Panc1 (cell line): ENCODE results near the gene ARHGAP20. TPM values are rescaled to one million over a fixed set of nuclear protein-coding genes. Genes with fewer than 3 reads are reported as not detected.

ENCODE experiments used
- ATAC-seq: fragments of 200-7000 bp; cut with Tn5 transposase; 2 replicates; pipeline ENCODE4 v1.9.1; 2020; ENCODE audit warnings: mild to moderate bottlenecking, moderate library complexity
- BruUV-seq: library from RNA; stranded (reverse); fragments of 400-500 nt; replicated peaks from 2 replicates; lab custom pipeline; 2021; lab: Mats Ljungman, UMichigan
- CTCF ChIA-PET: fragments of 300-600 bp; sonication (Branson Sonifier 250); formaldehyde crosslinking; loops from one replicate; lab custom pipeline; 2022; ENCODE audit warnings: antibody characterized with exemption; lab: Charles Lee
- POLR2A ChIA-PET: fragments of 300-600 bp; sonication (Branson Sonifier 250); formaldehyde crosslinking; loops from one replicate; lab custom pipeline; 2022; ENCODE audit warnings: antibody characterized with exemption; lab: Charles Lee
- DNase-seq: peaks from one replicate; pipeline ENCODE4 v3.0.0-alpha.2; 2010; ENCODE audit warnings: low read depth, low spot score
- H3K27ac ChIP-seq: 2 replicates; pipeline ENCODE4 v1.5.1; 2011; ENCODE audit warnings: mild to moderate bottlenecking, low read length, inconsistent platforms
- H3K27me3 ChIP-seq: fragments of 200-500 bp; sonication (Bioruptor generic); 2 replicates; pipeline ENCODE4 v1.6.0; 2014; ENCODE audit warnings: low read length, inconsistent platforms; ENCODE audit not compliant: control insufficient read depth, insufficient read depth
- H3K36me3 ChIP-seq: fragments of 200-500 bp; sonication (Bioruptor generic); 2 replicates; pipeline ENCODE4 v1.5.1; 2014; ENCODE audit warnings: inconsistent platforms, mild to moderate bottlenecking, low read length, moderate library complexity; ENCODE audit not compliant: control insufficient read depth, insufficient read depth
- H3K4me1 ChIP-seq: 2 replicates; pipeline ENCODE4 v1.5.1; 2011; ENCODE audit warnings: inconsistent platforms, mild to moderate bottlenecking, low read length, moderate library complexity; ENCODE audit not compliant: control insufficient read depth, insufficient read depth
- H3K4me3 ChIP-seq, 2 experiments: 2 replicates each; pipeline ENCODE4 v1.5.1; 2011 to 2012; ENCODE audit warnings: low read depth in 2 of 2, low read length in 2 of 2, mild to moderate bottlenecking in 2 of 2, inconsistent platforms in 1 of 2, moderate library complexity in 1 of 2
- H3K9me3 ChIP-seq: fragments of 200-500 bp; sonication (Bioruptor generic); 2 replicates; pipeline ENCODE4 v1.5.1; 2014; ENCODE audit warnings: low read depth, mild to moderate bottlenecking, inconsistent platforms, low read length, moderate library complexity; ENCODE audit not compliant: control insufficient read depth, insufficient read depth
- POLR2AphosphoS5 ChIP-seq: IDR thresholded peaks from 2 replicates; pipeline ENCODE4 v1.6.1; 2012; ENCODE audit warnings: mild to moderate bottlenecking, low read depth, low read length, moderate library complexity
- SIN3A ChIP-seq: IDR thresholded peaks from 2 replicates; pipeline ENCODE4 v1.6.1; 2012; ENCODE audit warnings: low read depth, mild to moderate bottlenecking, low read length, moderate library complexity, borderline replicate concordance; ENCODE audit not compliant: insufficient read depth
- TCF7L2 ChIP-seq: IDR thresholded peaks from 2 replicates; pipeline ENCODE4 v1.6.1; 2011; ENCODE audit warnings: mild to moderate bottlenecking, low read depth, low read length, inconsistent platforms
- in situ Hi-C: cut with HindIII; loops from 2 replicates; pipeline ENCODE4 v1.10.0; 2016; ENCODE audit warnings: low sequenced_read_pairs, low pct_unique_long_range_greater_than_20kb
- intact Hi-C: fragments of 100-400 bp; cut with micrococcal nuclease; formaldehyde crosslinking; loops from one replicate; pipeline ENCODE4 v1.10.0; 2022; ENCODE audit not compliant: unreplicated experiment
- total RNA-seq: library from RNA; stranded (reverse); gene quantifications from one replicate; pipeline ENCODE4 v1.2.1, GENCODE V29; 2021; ENCODE audit not compliant: unreplicated experiment
- TF ChIP-seq, protein P1 (sequence below), 2 experiments: IDR thresholded peaks; 2 replicates each; pipeline ENCODE4 v1.6.1; 2011 to 2012; ENCODE audit warnings: low read depth in 2 of 2, control low read depth in 1 of 2, low read length in 1 of 2, mild to moderate bottlenecking in 1 of 2, moderate library complexity in 1 of 2; ENCODE audit not compliant: insufficient read depth in 1 of 2
- TF ChIP-seq, protein P2 (sequence below): fragments of 450-650 bp; IDR thresholded peaks from 2 replicates; pipeline ENCODE4 v1.5.1; 2017; ENCODE audit warnings: mild to moderate bottlenecking

The ARHGAP20 gene
- total RNA-seq, 1 experiment from 2014 or later: 0.05 TPM

DNA sequence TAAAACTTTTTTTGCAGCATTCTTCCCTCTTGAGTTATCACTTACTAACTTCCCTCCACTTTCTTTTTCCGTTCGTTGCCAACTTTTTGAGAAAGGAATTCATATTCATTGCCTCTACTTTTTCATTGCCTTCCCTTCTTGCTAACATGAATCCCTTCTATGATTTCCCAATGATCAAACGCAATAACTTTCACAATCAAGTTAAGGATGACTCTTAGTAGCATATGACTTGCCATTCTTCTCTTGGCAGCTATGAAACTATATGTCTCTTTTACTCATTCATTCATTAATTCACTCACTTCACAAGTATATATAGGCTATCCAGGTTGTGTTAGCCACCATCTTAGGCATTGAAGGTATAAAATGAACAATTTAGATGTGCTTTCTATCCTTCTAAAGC lies 16.6 kb upstream of the ARHGAP20 start:
- in situ Hi-C loops: no loop called here
- CTCF ChIA-PET: no interaction called here
- ATAC-seq: no peak

DNA sequence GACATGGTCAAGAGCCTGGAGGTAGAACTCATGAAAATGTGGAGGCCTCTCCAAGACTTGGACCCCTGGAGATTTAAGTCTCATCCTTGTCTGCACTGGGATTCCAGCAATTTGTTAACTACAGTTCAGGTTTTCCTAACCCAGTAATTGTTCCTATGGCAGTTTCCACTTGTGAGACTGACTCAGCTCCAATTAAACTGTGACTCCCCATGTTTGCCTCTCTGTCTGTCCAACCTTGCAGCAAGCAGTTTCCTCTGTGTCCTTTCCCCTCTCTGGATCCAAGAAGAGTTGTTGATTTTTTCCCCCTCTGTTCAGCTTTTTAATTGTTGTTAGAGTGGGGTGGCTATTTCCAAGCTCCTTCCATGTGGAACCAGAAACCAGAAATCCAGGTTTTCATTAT lies 16.2 kb upstream of the ARHGAP20 start:
- no peak overlapping the region for H3K4me3 ChIP-seq
- TF ChIP-seq, protein P1, sequence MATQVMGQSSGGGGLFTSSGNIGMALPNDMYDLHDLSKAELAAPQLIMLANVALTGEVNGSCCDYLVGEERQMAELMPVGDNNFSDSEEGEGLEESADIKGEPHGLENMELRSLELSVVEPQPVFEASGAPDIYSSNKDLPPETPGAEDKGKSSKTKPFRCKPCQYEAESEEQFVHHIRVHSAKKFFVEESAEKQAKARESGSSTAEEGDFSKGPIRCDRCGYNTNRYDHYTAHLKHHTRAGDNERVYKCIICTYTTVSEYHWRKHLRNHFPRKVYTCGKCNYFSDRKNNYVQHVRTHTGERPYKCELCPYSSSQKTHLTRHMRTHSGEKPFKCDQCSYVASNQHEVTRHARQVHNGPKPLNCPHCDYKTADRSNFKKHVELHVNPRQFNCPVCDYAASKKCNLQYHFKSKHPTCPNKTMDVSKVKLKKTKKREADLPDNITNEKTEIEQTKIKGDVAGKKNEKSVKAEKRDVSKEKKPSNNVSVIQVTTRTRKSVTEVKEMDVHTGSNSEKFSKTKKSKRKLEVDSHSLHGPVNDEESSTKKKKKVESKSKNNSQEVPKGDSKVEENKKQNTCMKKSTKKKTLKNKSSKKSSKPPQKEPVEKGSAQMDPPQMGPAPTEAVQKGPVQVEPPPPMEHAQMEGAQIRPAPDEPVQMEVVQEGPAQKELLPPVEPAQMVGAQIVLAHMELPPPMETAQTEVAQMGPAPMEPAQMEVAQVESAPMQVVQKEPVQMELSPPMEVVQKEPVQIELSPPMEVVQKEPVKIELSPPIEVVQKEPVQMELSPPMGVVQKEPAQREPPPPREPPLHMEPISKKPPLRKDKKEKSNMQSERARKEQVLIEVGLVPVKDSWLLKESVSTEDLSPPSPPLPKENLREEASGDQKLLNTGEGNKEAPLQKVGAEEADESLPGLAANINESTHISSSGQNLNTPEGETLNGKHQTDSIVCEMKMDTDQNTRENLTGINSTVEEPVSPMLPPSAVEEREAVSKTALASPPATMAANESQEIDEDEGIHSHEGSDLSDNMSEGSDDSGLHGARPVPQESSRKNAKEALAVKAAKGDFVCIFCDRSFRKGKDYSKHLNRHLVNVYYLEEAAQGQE (IDR thresholded peaks at IDR 0.05; ENCODE audit: insufficient read depth in 1 of 2, low read depth in 2 of 2, low read length in 1 of 2): no peak
- ChIA-PET POLR2A (no interaction called here), CTCF (no interaction called here)
- no peaks in the 10 kb centered on the region for H3K27me3 ChIP-seq
- intact Hi-C loops (no loop called here), in situ Hi-C loops (no loop called here)
- ATAC-seq (no peak), DNase-seq (no peak)
- no peaks in the 10 kb centered on the region for H3K9me3 ChIP-seq
- no TSS peak for BruUV-seq
- H3K36me3 ChIP-seq: no peaks in the 10 kb centered on the region
- H3K4me1 ChIP-seq: no peaks in the 10 kb centered on the region
- no peak overlapping the region for H3K27ac ChIP-seq

More for the DNA sequence above, 16.6 kb upstream of the ARHGAP20 start:
- no TSS peak for BruUV-seq
- Histone ChIP-seq H3K4me3 (no peak overlapping the region), H3K27ac (no peak overlapping the region), H3K36me3 (no peaks in the 10 kb centered on the region), H3K27me3 (no peaks in the 10 kb centered on the region), H3K4me1 (no peaks in the 10 kb centered on the region), H3K9me3 (no peaks in the 10 kb centered on the region)
- POLR2A ChIA-PET: no interaction called here
- intact Hi-C loops: no loop called here
- TF ChIP-seq POLR2AphosphoS5: no peak
- TF ChIP-seq, protein P2, sequence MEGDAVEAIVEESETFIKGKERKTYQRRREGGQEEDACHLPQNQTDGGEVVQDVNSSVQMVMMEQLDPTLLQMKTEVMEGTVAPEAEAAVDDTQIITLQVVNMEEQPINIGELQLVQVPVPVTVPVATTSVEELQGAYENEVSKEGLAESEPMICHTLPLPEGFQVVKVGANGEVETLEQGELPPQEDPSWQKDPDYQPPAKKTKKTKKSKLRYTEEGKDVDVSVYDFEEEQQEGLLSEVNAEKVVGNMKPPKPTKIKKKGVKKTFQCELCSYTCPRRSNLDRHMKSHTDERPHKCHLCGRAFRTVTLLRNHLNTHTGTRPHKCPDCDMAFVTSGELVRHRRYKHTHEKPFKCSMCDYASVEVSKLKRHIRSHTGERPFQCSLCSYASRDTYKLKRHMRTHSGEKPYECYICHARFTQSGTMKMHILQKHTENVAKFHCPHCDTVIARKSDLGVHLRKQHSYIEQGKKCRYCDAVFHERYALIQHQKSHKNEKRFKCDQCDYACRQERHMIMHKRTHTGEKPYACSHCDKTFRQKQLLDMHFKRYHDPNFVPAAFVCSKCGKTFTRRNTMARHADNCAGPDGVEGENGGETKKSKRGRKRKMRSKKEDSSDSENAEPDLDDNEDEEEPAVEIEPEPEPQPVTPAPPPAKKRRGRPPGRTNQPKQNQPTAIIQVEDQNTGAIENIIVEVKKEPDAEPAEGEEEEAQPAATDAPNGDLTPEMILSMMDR: no peak
- no peak for TF ChIP-seq SIN3A
- no peak for TF ChIP-seq TCF7L2
- TF ChIP-seq, protein P1 (IDR thresholded peaks at IDR 0.05; ENCODE audit: insufficient read depth in 1 of 2, low read depth in 2 of 2, low read length in 1 of 2): no peak
- no peak for DNase-seq
